Glomerular endothelial cell (primary cell): ENCODE results near the gene RPS17. TPM values are rescaled to one million over a fixed set of nuclear protein-coding genes. Genes with fewer than 3 reads are reported as not detected.
"Not testable (repeated sequence)": the region's sequence is repeated elsewhere in the genome, so short reads cannot be mapped to it uniquely, and the experiment has no call there.

Source experiments
- DNase-seq: peaks from one replicate; pipeline ENCODE4 v3.0.0-alpha.2; 2011; ENCODE audit warnings: low read depth, low spot score; ENCODE audit errors: extremely low read depth
- total RNA-seq: library from RNA; depleted of rRNA; stranded (reverse); fragments of >200 nt; gene quantifications from 2 replicates; pipeline ENCODE4 v1.2.3, GENCODE V29; 2015

Gene RPS17
- total RNA-seq, 1 donor from 2014 or later, result 1,446 TPM

GRCh38 chr15:82513587-82513986 lies 26.7 kb downstream of the RPS17 start:
- DNase-seq, result not testable (repeated sequence)

- not testable (repeated sequence) for DNase-seq
Observed at GRCh38 chr15:82507693-82508092, 32.6 kb downstream of the RPS17 start.

- DNase-seq, result not testable (repeated sequence)
Observed at GRCh38 chr15:82507087-82507486, 33.2 kb downstream of the RPS17 start.

- DNase-seq, result not testable (repeated sequence)
Observed at GRCh38 chr15:82505842-82506241, 34.4 kb downstream of the RPS17 start.

GRCh38 chr15:82504074-82504473 lies 36.2 kb downstream of the RPS17 start:
- not testable (repeated sequence) for DNase-seq

GRCh38 chr15:82502700-82503339 lies 37.4 kb downstream of the RPS17 start:
- not testable (repeated sequence) for DNase-seq

- not testable (repeated sequence) for DNase-seq
Observed at GRCh38 chr15:82500772-82501171, 39.5 kb downstream of the RPS17 start.

- not testable (repeated sequence) for DNase-seq
Observed at GRCh38 chr15:82497978-82498377, 42.3 kb downstream of the RPS17 start.

GRCh38 chr15:82488250-82488649 lies 52.0 kb downstream of the RPS17 start:
- DNase-seq, result not testable (repeated sequence)

- DNase-seq, result not testable (repeated sequence)
Observed at GRCh38 chr15:82487045-82487444, 53.2 kb downstream of the RPS17 start.

Other genes starting within 250 kb of the RPS17 start
- 0.73 and 1.3 TPM in 2 replicates for gene GOLGA6L10, start 191.0 kb downstream of the RPS17 start, total RNA-seq
- gene GOLGA6L9, start 110.6 kb downstream of the RPS17 start, total RNA-seq, result 1.7 and 5.2 TPM in 2 replicates
- not detected in 2 replicates for gene CPEB1, start 106.9 kb upstream of the RPS17 start, total RNA-seq
- not detected in 2 replicates for gene AP3B2, start 169.4 kb upstream of the RPS17 start, total RNA-seq